Ascending aorta (tissue), 2 donors: ENCODE data around the gene UVSSA. TPM values are rescaled to one million over a fixed set of nuclear protein-coding genes. Genes with fewer than 3 reads are reported as not detected.
"Not testable (repeated sequence)": the region's sequence is repeated elsewhere in the genome, so short reads cannot be mapped to it uniquely, and the experiment has no call there.

Experiments
- DNase-seq, 2 donors: peaks; one replicate each; pipeline ENCODE4 v3.0.0-alpha.2; 2019; ENCODE audit warnings: low spot score in 2 of 2
- H3K27ac ChIP-seq, 2 donors: fragments of 200-600 bp; sonication (generic); one replicate each; pipeline ENCODE4 v1.5.1; 2016 to 2017; ENCODE audit warnings: mild to moderate bottlenecking in 1 of 2
- H3K27me3 ChIP-seq: fragments of 200-600 bp; sonication (generic); one replicate; pipeline ENCODE4 v1.5.1; 2017
- H3K36me3 ChIP-seq, 2 donors: fragments of 200-600 bp; sonication (generic); one replicate each; pipeline ENCODE4 v1.5.1; 2016
- H3K4me1 ChIP-seq, 2 donors: fragments of 200-600 bp; sonication (generic); one replicate each; pipeline ENCODE4 v1.5.1; 2016 to 2017; ENCODE audit warnings: mild to moderate bottlenecking in 1 of 2
- H3K4me3 ChIP-seq, 2 donors: fragments of 200-600 bp; sonication (generic); one replicate each; pipeline ENCODE4 v1.5.1; 2016 to 2017; ENCODE audit warnings: mild to moderate bottlenecking in 1 of 2
- H3K9me3 ChIP-seq, 2 donors: fragments of 200-600 bp; sonication (generic); one replicate each; pipeline ENCODE4 v1.5.1; 2016
- intact Hi-C: fragments of 100-400 bp; cut with DNase I; formaldehyde crosslinking; loops from one replicate; pipeline ENCODE4 v1.15.1; 2023
- total RNA-seq: library from RNA; depleted of rRNA; stranded (reverse); fragments of >200 nt; gene quantifications from one replicate; pipeline ENCODE4 v1.1.0, GENCODE V29; 2016
- TF ChIP-seq, protein P1 (sequence below), 3 experiments: fragments of 200-600 bp in 2 of 3; fragments of 450-650 bp in 1 of 3; sonication (generic) in 2 of 3; IDR thresholded peaks; one replicate each; pipeline ENCODE4 v1.5.1; 2016 to 2019; ENCODE audit warnings: antibody characterized with exemption in 3 of 3, mild to moderate bottlenecking in 1 of 3, moderate library complexity in 1 of 3

UVSSA gene
- total RNA-seq, 1 donor from 2014 or later = 56.9 TPM

DNA sequence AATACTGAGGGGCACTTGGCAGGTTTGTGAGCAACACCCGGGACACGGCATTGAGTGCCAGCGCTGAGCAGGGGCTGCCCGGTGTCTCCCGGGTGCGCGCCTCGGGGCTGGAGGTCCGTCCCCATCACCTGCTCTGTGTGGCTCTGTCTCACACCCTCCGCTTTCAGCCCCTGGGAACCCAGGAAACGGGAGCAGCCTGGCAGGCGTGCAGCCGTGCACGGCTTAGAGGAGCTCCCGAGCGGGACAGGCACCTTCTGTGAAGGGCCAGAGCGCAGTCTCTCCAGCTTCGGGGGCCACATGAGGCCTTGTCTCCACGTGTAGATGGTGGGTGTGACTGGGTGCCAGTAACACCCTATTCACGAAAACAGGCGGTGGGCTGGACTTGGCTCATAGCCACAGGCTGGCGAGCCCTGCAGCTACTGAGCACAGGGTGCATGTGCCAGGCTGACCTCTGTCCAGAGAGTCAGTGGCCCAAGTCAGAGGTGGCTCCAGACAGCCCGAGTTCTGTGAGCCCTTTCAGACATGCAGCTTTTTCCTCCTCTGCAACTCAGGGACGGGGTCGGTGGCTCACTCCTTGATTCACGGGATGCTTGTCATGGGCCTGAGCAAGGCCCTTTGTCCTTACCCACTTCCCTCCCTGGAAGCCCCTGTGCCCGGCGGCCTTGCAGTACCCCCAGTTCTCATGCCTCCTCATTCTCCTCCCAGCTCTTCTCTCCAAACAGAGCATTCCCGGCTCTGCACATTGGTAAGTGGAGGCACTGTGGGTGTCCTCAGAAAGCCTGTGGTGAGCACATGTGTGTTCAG lies 23.5 kb downstream of the UVSSA start:
- Histone ChIP-seq H3K4me3 (no peak overlapping the region), H3K27ac (no peak overlapping the region), H3K27me3 (no peaks in the 10 kb centered on the region), H3K4me1 (no peaks in the 10 kb centered on the region), H3K9me3 (no peaks in the 10 kb centered on the region), H3K36me3 (peaks cover 20 to 48% of the 10 kb centered on the region in 2 donors)
- TF ChIP-seq, protein P1, sequence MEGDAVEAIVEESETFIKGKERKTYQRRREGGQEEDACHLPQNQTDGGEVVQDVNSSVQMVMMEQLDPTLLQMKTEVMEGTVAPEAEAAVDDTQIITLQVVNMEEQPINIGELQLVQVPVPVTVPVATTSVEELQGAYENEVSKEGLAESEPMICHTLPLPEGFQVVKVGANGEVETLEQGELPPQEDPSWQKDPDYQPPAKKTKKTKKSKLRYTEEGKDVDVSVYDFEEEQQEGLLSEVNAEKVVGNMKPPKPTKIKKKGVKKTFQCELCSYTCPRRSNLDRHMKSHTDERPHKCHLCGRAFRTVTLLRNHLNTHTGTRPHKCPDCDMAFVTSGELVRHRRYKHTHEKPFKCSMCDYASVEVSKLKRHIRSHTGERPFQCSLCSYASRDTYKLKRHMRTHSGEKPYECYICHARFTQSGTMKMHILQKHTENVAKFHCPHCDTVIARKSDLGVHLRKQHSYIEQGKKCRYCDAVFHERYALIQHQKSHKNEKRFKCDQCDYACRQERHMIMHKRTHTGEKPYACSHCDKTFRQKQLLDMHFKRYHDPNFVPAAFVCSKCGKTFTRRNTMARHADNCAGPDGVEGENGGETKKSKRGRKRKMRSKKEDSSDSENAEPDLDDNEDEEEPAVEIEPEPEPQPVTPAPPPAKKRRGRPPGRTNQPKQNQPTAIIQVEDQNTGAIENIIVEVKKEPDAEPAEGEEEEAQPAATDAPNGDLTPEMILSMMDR (IDR thresholded peaks at IDR 0.05) = no peak
- no peak for DNase-seq
- intact Hi-C loops = no loop called here

DNA sequence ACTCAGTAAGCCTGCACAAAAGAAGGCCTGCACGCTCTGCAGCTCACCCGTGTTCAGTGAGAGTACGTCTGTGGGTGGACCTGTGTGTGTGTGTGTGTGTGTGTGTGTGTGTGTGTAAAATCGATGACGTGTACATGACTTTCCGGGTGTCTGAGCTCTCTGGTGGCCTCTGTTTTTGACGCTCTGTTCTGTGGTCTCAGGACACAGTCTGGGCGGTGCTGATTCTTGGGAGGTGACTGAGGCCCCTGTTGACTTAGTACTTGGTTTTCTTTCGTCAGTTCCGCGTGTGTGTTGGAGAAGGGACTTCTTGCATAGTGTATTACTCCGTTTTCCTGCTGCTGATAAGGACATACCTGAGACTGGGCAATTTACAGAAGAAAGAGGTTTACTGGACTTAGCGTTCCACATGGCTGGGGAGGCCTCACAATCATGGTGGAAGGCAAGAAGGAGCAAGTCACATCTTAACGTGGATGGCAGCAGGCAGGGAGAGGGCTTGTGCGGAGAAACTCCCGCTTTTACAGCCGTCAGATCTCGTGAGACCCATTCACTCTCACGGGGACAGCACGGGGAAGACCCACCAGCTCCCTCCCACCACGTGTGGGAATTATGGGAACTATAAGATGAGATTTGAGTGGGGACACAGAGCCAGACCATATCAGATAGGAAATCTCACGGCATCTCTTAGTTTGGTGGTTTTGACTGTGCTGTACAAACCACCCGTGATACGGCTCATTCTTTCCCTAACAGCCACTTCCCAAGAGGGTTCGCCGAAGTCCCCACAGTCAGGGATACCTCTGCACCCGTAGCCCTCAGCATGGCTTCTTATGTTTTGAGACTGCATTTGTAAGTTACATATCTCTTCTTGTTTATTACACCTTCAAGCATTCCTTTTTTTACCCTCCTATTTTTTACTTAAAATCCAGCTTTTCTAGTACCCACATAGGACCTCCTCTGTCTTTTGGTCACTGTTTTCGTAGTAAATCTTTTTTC lies 24.5 kb downstream of the UVSSA start:
- TF ChIP-seq, protein P1 (IDR thresholded peaks at IDR 0.05) = no peak
- H3K4me3 ChIP-seq = no peak overlapping the region
- no peaks in the 10 kb centered on the region for H3K27me3 ChIP-seq
- H3K27ac ChIP-seq = no peak overlapping the region
- DNase-seq = no peak
- H3K36me3 ChIP-seq = peaks cover 23 to 52% of the 10 kb centered on the region in 2 donors
- intact Hi-C loops = no loop called here
- H3K9me3 ChIP-seq = no peaks in the 10 kb centered on the region
- no peaks in the 10 kb centered on the region for H3K4me1 ChIP-seq

DNA sequence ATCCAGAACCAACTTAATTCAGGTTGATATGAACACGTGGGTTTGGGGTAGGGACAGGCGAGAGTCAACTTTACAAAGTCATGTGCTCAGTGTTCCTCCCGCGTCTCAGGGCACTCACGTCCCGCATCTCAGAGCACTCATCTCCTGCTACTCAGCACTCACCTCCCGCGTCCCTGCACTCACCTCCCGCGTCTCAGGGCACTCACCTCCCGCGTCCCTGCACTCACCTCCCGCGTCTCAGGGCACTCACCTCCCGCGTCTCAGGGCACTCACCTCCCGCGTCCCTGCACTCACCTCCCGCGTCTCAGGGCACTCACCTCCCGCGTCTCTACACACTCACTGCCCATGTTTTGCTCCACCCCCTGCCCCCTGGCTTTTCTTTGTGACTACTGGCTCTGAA lies 25.6 kb downstream of the UVSSA start:
- H3K36me3 ChIP-seq = peaks cover 20 to 48% of the 10 kb centered on the region in 2 donors
- intact Hi-C loops = not testable (repeated sequence)

DNA sequence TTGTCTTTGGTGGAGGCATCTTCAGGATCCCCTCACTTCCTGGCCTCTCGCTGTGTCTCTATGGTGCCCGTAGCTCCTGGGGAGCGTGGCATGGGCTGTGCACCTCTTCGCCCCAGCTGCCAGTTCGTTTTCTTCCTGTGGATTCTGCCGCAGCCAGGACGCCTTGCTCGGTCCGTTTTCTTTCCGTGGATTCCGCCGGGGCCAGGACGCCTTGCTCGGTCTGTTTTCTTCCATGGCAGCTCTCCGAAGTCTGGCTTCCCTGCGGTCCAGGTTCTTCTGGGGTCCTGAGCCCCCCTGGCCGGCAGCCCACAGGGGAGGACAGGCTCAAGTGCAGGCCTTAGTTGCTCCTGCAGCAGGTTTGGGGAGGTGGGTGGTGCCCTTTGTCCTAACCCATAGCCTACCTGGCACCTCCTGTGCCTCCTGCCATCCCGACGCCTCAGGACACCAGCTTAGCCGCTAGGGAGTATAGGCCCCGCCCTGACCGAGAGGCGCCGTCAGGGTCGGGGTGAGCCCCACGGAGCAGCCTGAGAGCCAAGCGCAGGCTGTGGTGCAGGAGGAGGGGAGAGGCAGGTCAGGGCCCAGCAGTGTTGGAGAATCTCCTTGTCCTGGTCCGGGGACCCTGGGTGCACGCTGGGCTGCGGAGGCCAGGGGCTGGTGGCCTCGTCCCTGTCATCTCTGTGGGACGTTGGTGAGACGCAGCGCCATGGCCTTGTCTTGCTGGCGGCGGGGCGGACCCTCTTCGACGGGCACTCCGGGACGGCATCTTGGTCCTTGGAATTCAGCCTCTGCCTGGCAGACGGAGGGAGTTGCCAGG lies 27.1 kb downstream of the UVSSA start:
- H3K4me3 ChIP-seq = no peak overlapping the region
- no peak overlapping the region for H3K27ac ChIP-seq
- H3K4me1 ChIP-seq = no peaks in the 10 kb centered on the region
- H3K36me3 ChIP-seq = peaks cover 20 to 49% of the 10 kb centered on the region in 2 donors
- intact Hi-C loops = no loop called here
- no peaks in the 10 kb centered on the region for H3K9me3 ChIP-seq
- TF ChIP-seq, protein P1 (IDR thresholded peaks at IDR 0.05) = no peak
- no peaks in the 10 kb centered on the region for H3K27me3 ChIP-seq
- no peak for DNase-seq

More for the DNA sequence above, 25.6 kb downstream of the UVSSA start:
- H3K4me1 ChIP-seq, DNase-seq, H3K27me3 ChIP-seq, H3K9me3 ChIP-seq, H3K27ac ChIP-seq, H3K4me3 ChIP-seq: not testable (repeated sequence)

DNA sequence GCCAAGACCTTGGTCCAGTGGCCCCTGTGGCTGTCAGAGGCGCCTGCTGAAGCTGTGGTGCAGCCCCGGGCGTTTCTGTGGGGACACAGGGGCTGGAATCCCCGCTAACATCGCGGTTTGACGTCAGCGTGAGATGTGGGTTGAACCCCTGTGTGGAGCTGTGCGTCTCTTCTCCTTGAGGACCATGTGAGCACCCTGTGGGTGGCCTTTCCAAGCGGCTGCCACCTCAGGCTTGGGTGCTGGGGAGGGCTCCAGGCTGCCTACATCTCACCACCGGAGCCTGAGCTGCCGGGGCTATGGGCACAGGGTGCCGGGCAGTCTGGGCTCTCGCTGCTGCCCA lies 27.7 kb downstream of the UVSSA start:
- H3K4me1 ChIP-seq = no peaks in the 10 kb centered on the region
- peaks cover 20 to 49% of the 10 kb centered on the region in 2 donors for H3K36me3 ChIP-seq
- intact Hi-C loops = no loop called here
- DNase-seq = no peak
- no peaks in the 10 kb centered on the region for H3K27me3 ChIP-seq
- no peak overlapping the region for H3K27ac ChIP-seq
- TF ChIP-seq, protein P1 (IDR thresholded peaks at IDR 0.05) = no peak
- no peaks in the 10 kb centered on the region for H3K9me3 ChIP-seq
- no peak overlapping the region for H3K4me3 ChIP-seq
